ENCODE results near the gene KCNIP3. TPM values are rescaled to one million over a fixed set of nuclear protein-coding genes. Genes with fewer than 3 reads are reported as not detected.

Gene KCNIP3
- total RNA-seq, 1 donor from 2014 or later = 27.5 TPM

GRCh38 chr2:95309599-95309998 lies 12.5 kb downstream of the KCNIP3 start:
- H3K9me3 ChIP-seq = no peaks in the 10 kb centered on the region
- intact Hi-C loops (cut with DNase I) = no loop called here

DNA sequence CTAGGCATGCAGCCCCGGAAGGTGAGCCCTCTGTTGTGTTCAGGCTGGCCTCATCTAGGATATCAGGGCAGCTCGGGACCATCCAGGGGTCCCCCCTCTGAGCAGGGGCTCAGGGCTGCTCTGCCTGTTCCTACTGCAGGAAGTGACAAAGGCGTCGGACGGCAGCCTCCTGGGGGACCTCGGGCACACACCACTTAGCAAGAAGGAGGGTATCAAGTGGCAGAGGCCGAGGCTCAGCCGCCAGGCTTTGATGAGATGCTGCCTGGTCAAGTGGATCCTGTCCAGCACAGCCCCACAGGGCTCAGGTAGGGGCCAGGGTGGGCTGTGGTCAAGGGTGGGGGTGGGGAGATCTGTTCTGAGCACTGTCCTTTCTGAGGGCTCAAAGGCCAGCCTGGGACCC lies 13.1 kb downstream of the KCNIP3 start:
- peaks cover 4% of the 10 kb centered on the region for H3K4me1 ChIP-seq

More at GRCh38 chr2:95309599-95309998, 12.5 kb downstream of the KCNIP3 start:
- H3K27ac ChIP-seq = no peak overlapping the region
- H3K4me3 ChIP-seq = no peak overlapping the region
- no peak for DNase-seq (ENCODE audit: extremely low spot score in 2 of 2)
- TF ChIP-seq POLR2A (IDR thresholded peaks at IDR 0.05) = no peak
- no peak for TF ChIP-seq POLR2AphosphoS5 (IDR thresholded peaks at IDR 0.05; ENCODE audit: insufficient read depth in 1 of 2, low read depth in 1 of 2)
- TF ChIP-seq, protein P1, sequence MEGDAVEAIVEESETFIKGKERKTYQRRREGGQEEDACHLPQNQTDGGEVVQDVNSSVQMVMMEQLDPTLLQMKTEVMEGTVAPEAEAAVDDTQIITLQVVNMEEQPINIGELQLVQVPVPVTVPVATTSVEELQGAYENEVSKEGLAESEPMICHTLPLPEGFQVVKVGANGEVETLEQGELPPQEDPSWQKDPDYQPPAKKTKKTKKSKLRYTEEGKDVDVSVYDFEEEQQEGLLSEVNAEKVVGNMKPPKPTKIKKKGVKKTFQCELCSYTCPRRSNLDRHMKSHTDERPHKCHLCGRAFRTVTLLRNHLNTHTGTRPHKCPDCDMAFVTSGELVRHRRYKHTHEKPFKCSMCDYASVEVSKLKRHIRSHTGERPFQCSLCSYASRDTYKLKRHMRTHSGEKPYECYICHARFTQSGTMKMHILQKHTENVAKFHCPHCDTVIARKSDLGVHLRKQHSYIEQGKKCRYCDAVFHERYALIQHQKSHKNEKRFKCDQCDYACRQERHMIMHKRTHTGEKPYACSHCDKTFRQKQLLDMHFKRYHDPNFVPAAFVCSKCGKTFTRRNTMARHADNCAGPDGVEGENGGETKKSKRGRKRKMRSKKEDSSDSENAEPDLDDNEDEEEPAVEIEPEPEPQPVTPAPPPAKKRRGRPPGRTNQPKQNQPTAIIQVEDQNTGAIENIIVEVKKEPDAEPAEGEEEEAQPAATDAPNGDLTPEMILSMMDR (IDR thresholded peaks at IDR 0.05) = no peak
- peaks cover 4% of the 10 kb centered on the region for H3K4me1 ChIP-seq
- no peaks in the 10 kb centered on the region for H3K27me3 ChIP-seq
- H3K36me3 ChIP-seq = no peaks in the 10 kb centered on the region

DNA sequence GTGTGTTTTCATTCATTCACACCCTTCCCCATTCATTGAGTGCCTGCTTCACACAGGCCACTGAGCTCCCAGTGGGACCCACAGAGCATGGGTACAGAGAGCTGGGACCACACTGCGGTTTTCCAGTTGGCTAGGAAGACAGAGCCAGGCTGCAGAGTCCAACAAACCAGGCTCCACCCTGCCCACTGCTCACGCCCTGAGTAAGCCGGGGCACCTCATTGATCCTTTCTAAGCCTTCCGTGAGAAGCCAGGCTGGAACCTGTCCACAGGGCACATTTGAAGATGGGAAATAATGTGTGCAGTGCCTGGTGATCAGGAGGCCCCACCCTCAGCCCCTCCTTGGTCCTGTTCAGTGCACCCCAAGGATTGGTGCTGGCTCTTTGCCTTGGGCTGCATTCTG lies 13.5 kb downstream of the KCNIP3 start:
- intact Hi-C loops (cut with DNase I) = no loop called here
- TF ChIP-seq, protein P1 (IDR thresholded peaks at IDR 0.05) = no peak
- TF ChIP-seq POLR2A (IDR thresholded peaks at IDR 0.05) = no peak
- H3K4me3 ChIP-seq = no peak overlapping the region
- no peaks in the 10 kb centered on the region for H3K9me3 ChIP-seq
- H3K4me1 ChIP-seq = peaks cover under 1% of the 10 kb centered on the region
- no peaks in the 10 kb centered on the region for H3K36me3 ChIP-seq
- H3K27ac ChIP-seq = no peak overlapping the region
- no peak for DNase-seq (ENCODE audit: extremely low spot score in 2 of 2)
- no peaks in the 10 kb centered on the region for H3K27me3 ChIP-seq

More for the DNA sequence above, 13.1 kb downstream of the KCNIP3 start:
- Histone ChIP-seq H3K27me3 (no peaks in the 10 kb centered on the region), H3K36me3 (no peaks in the 10 kb centered on the region), H3K27ac (no peak overlapping the region), H3K9me3 (no peaks in the 10 kb centered on the region), H3K4me3 (no peak overlapping the region)
- intact Hi-C loops (cut with DNase I) = no loop called here
- DNase-seq (ENCODE audit: extremely low spot score in 2 of 2) = no peak
- TF ChIP-seq POLR2A (IDR thresholded peaks at IDR 0.05) (no peak), POLR2AphosphoS5 (IDR thresholded peaks at IDR 0.05; ENCODE audit: insufficient read depth in 1 of 2, low read depth in 1 of 2) (no peak)
- TF ChIP-seq, protein P1 (IDR thresholded peaks at IDR 0.05) = no peak

GRCh38 chr2:95311815-95312542 lies 14.8 kb downstream of the KCNIP3 start:
- H3K9me3 ChIP-seq = no peaks in the 10 kb centered on the region
- H3K27me3 ChIP-seq = no peaks in the 10 kb centered on the region
- intact Hi-C loops (cut with DNase I) = no loop called here
- no peak for TF ChIP-seq POLR2AphosphoS5 (IDR thresholded peaks at IDR 0.05; ENCODE audit: insufficient read depth in 1 of 2, low read depth in 1 of 2)
- TF ChIP-seq, protein P1 (IDR thresholded peaks at IDR 0.05) = no peak
- no peak for TF ChIP-seq POLR2A (IDR thresholded peaks at IDR 0.05)
- H3K36me3 ChIP-seq = no peaks in the 10 kb centered on the region
- no peaks in the 10 kb centered on the region for H3K4me1 ChIP-seq
- H3K4me3 ChIP-seq = no peak overlapping the region
- no peak overlapping the region for H3K27ac ChIP-seq
- DNase-seq (ENCODE audit: extremely low spot score in 2 of 2) = no peak

DNA sequence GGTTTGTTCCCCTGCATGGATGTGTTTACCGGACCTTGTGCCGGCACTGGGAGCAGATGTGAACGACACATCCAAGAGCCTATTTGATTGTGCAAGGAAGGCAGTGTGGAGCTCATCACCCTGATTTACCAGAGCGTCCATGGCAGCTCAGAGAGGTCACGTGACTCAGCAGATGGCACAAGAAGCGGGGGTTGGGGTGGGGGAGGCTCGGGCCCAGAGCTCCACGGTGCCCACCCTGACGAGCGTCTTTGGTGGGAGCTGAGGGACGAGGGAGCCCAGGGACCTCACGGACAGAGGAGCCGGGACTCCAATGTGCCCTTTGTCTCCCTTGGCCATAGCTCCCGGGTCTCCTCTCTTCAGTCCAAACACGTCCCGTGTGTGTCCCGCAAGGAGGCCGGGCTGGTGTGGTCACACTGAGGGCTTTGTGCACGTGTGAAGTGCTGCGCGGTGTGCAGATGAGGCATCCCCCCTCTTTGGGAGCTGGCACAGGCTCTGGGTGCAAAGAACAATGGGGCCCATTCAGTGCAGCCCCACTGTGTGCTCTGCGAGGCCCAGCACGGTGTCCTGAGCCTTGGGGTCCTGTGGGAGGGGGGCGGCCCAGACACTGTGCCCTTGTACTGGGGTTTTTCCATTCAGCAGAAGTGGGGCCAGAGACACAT lies 15.5 kb downstream of the KCNIP3 start:
- Histone ChIP-seq H3K27ac (no peak overlapping the region), H3K27me3 (no peaks in the 10 kb centered on the region), H3K9me3 (no peaks in the 10 kb centered on the region), H3K36me3 (no peaks in the 10 kb centered on the region), H3K4me3 (no peak overlapping the region), H3K4me1 (peaks cover 3% of the 10 kb centered on the region)
- TF ChIP-seq POLR2A (IDR thresholded peaks at IDR 0.05) (no peak), POLR2AphosphoS5 (IDR thresholded peaks at IDR 0.05; ENCODE audit: insufficient read depth in 1 of 2, low read depth in 1 of 2) (no peak)
- TF ChIP-seq, protein P1 (IDR thresholded peaks at IDR 0.05) = no peak
- intact Hi-C loops (cut with DNase I) = no loop called here
- DNase-seq (ENCODE audit: extremely low spot score in 2 of 2) = no peak

Measured in vagina (tissue), 2 donors.